ENCODE measurements around the gene MRPS6. TPM values are rescaled to one million over a fixed set of nuclear protein-coding genes. Genes with fewer than 3 reads are reported as not detected.

The MRPS6 gene
- total RNA-seq, 2 donors from 2014 or later = 2.3 to 15.8 TPM

DNA sequence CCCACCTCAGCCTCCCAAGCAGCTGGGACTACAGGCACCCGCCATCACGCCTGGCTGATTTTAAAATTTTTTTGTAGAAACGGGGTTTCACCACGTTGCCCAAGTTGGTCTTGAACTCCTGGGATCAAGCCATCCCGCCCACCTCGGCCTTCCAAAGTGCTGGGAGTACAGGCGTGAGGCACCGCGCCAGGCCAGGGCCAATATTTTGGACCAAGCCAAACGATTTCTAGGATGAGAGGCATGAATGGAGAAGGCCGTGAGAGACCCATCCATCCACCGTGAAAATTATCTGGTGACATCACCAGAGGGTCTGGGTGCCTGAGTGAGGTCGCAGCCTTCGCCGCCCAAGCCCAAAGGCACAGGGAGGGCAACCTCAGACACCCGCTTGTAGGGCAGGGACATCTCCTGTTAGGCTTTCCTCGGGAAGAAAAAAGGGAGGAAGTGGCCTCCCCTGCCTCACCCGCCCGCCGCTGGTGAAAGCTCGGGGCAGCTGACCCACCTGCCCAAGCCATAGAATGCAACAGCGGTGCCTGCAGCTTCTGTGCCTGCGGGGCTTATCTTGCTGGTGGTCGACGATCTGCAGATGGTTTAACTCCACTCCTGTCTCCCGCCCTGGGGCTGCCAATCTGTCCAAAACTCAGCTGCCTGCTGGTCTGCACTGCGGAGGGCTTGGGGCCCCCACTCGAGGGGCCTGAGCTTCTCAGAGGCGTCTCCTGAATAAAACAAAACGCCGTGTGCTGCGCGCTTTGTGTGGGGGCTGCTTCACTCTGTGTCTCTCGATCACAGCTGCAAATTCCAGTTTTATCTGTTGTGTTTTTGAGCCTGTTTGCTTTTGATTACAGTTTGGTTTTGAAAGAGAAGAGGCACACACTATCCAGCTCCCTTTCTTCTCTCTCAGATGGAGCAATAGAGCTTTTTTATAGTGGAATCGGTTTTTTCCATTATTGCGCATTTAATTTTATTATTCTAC lies 85.8 kb downstream of the MRPS6 start:
- DNase-seq (no peak), ATAC-seq (no peak)
- no peaks in the 10 kb centered on the region for H3K36me3 ChIP-seq (replicated peaks in 1 of 2; ENCODE audit: insufficient read depth in 1 of 2, low read depth in 2 of 2)

DNA sequence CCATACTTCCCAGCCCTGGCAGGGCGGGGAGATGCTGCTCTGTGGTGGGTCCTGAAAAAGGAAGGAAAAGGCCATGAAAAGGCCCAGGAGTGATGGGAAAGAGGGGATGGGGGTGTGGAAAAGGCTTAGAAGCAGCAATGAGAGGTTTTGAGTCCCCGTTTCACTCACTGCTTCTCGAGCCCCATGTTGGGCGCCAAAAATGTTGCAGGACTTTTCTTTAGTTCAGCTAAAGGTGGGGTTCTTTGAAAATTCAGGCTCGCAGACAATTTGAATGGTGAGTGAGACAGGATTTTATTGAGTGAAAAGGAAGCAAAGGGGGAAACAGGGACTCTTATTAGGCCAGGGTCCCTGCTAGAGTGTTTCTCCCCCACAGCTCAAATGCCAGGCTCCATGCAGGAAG lies 93.1 kb downstream of the MRPS6 start:
- Histone ChIP-seq H3K27ac (no peak overlapping the region), H3K4me1 (no peaks in the 10 kb centered on the region), H3K27me3 (no peaks in the 10 kb centered on the region), H3K36me3 (replicated peaks in 1 of 2; ENCODE audit: insufficient read depth in 1 of 2, low read depth in 2 of 2) (no peaks in the 10 kb centered on the region), H3K9me3 (peaks cover 0 to 43% (median 0%) of the 10 kb centered on the region in 3 donors), H3K4me3 (no peak overlapping the region)
- DNase-seq (no peak), ATAC-seq (no peak)
- TF ChIP-seq POLR2A (IDR thresholded peaks at IDR 0.05) = no peak
- TF ChIP-seq, protein P1, sequence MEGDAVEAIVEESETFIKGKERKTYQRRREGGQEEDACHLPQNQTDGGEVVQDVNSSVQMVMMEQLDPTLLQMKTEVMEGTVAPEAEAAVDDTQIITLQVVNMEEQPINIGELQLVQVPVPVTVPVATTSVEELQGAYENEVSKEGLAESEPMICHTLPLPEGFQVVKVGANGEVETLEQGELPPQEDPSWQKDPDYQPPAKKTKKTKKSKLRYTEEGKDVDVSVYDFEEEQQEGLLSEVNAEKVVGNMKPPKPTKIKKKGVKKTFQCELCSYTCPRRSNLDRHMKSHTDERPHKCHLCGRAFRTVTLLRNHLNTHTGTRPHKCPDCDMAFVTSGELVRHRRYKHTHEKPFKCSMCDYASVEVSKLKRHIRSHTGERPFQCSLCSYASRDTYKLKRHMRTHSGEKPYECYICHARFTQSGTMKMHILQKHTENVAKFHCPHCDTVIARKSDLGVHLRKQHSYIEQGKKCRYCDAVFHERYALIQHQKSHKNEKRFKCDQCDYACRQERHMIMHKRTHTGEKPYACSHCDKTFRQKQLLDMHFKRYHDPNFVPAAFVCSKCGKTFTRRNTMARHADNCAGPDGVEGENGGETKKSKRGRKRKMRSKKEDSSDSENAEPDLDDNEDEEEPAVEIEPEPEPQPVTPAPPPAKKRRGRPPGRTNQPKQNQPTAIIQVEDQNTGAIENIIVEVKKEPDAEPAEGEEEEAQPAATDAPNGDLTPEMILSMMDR (IDR thresholded peaks at IDR 0.05) = no peak
- intact Hi-C loops (cut with DNase I) = no loop called here
- WGBS, 2 donors = 61 to 83% methylated on average over 5 of the region's 5 CpGs

More for the DNA sequence above, 85.8 kb downstream of the MRPS6 start:
- no peaks in the 10 kb centered on the region for H3K27me3 ChIP-seq
- no peak overlapping the region for H3K27ac ChIP-seq
- WGBS, 2 donors = 92 to 93% methylated on average over 25 to 36 of the region's 36 CpGs
- TF ChIP-seq, protein P1 (IDR thresholded peaks at IDR 0.05) = no peak
- no peak for TF ChIP-seq POLR2A (IDR thresholded peaks at IDR 0.05)
- H3K4me1 ChIP-seq = no peaks in the 10 kb centered on the region
- peaks cover 0 to 12% (median 0%) of the 10 kb centered on the region in 3 donors for H3K9me3 ChIP-seq
- intact Hi-C loops (cut with DNase I) = no loop called here
- H3K4me3 ChIP-seq = no peak overlapping the region

DNA sequence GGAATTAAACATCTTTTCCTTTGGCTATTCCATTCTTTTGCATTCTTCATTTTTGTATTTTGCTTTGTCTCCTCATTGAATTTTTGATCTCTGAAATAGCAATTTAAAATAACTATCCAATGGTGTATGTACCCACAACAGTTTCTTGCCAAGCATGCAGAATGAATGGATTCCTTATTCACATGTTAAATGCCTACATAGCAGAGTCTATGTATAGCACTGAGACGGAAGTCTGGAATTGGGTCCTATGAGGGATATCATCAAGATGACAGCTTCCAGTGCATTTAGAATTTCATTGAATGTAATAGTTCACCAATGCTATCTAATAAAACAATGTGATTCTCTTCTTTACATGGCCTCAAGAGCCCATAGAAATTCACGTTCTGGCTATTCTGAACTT lies 97.5 kb downstream of the MRPS6 start:
- H3K27ac ChIP-seq = no peak overlapping the region
- ATAC-seq (no peak), DNase-seq (no peak)
- H3K36me3 ChIP-seq (replicated peaks in 1 of 2; ENCODE audit: insufficient read depth in 1 of 2, low read depth in 2 of 2) = no peaks in the 10 kb centered on the region
- H3K4me3 ChIP-seq = no peak overlapping the region
- peaks cover 0 to 27% (median 3%) of the 10 kb centered on the region in 3 donors for H3K9me3 ChIP-seq
- WGBS, 2 donors = 82 to 92% methylated on average over 2 of the region's 2 CpGs
- TF ChIP-seq POLR2A (IDR thresholded peaks at IDR 0.05) = no peak
- TF ChIP-seq, protein P1 (IDR thresholded peaks at IDR 0.05) = no peak
- intact Hi-C loops (cut with DNase I) = no loop called here
- H3K4me1 ChIP-seq = no peaks in the 10 kb centered on the region
- H3K27me3 ChIP-seq = no peaks in the 10 kb centered on the region

DNA sequence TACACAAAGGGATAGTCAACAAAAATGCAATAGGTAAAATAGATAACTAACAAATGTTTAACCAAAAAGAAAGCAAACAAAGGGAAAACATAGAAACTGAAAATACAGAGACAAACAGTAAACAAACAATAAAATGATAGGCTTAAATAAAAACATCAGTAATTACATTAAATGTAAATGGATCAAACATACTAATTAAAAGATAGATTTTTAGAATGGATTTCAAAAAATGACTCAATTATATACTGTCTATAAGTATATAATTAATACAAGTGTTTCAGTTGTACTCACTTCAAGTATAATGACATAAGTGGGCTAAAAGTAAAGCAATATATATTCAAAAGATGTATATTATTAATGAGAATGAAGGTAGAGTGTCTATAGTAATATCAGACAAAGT lies 101.1 kb downstream of the MRPS6 start:
- H3K4me1 ChIP-seq = no peaks in the 10 kb centered on the region
- ATAC-seq (no peak), DNase-seq (no peak)
- intact Hi-C loops (cut with DNase I) = no loop called here
- H3K27ac ChIP-seq = no peak overlapping the region
- peaks cover 0 to 8% (median 3%) of the 10 kb centered on the region in 3 donors for H3K9me3 ChIP-seq
- TF ChIP-seq, protein P1 (IDR thresholded peaks at IDR 0.05) = no peak
- TF ChIP-seq POLR2A (IDR thresholded peaks at IDR 0.05) = no peak
- no peaks in the 10 kb centered on the region for H3K27me3 ChIP-seq
- no peak overlapping the region for H3K4me3 ChIP-seq
- no peaks in the 10 kb centered on the region for H3K36me3 ChIP-seq (replicated peaks in 1 of 2; ENCODE audit: insufficient read depth in 1 of 2, low read depth in 2 of 2)
